Sigmoid colon (tissue), 7 donors: ENCODE data around the gene DHCR7. TPM values are rescaled to one million over a fixed set of nuclear protein-coding genes. Genes with fewer than 3 reads are reported as not detected.

ENCODE experiments used
- DNase-seq: peaks from one replicate; pipeline ENCODE4 v3.0.0-alpha.2; 2019
- H3K27ac ChIP-seq, 4 donors: fragments of 200-600 bp; sonication (generic); one replicate each; pipeline ENCODE4 v1.5.1; 2016 to 2019; ENCODE audit warnings: mild to moderate bottlenecking in 1 of 4
- H3K27me3 ChIP-seq, 3 donors: fragments of 200-600 bp; sonication (generic); one replicate each; pipeline ENCODE4 v1.5.1; 2019; ENCODE audit warnings: mild to moderate bottlenecking in 1 of 3
- H3K36me3 ChIP-seq, 4 donors: fragments of 200-600 bp; sonication (generic); one replicate each; pipeline ENCODE4 v1.5.1; 2016 to 2019
- H3K4me1 ChIP-seq, 4 donors: fragments of 200-600 bp; sonication (generic); one replicate each; pipeline ENCODE4 v1.5.1; 2017 to 2019
- H3K4me3 ChIP-seq, 4 donors: fragments of 200-600 bp; sonication (generic); one replicate each; pipeline ENCODE4 v1.5.1; 2017 to 2019; ENCODE audit warnings: mild to moderate bottlenecking in 2 of 4, moderate library complexity in 1 of 4
- H3K9me3 ChIP-seq, 4 donors: fragments of 200-600 bp in 3 of 4; sonication (generic) in 3 of 4; one replicate each; pipeline versions ENCODE4 v1.5.1 to v1.6.1; 2013 to 2019
- CTCF ChIP-seq, 4 experiments: fragments of 450-650 bp in 3 of 4; fragments of 200-600 bp in 1 of 4; IDR thresholded peaks; one replicate each; pipeline ENCODE4 v1.5.1; 2016 to 2019; ENCODE audit warnings: antibody characterized with exemption in 4 of 4, mild to moderate bottlenecking in 3 of 4, moderate library complexity in 2 of 4
- EP300 ChIP-seq, 4 donors: sonication (generic); formaldehyde crosslinking; IDR thresholded peaks; one replicate each; pipeline ENCODE4 v1.6.1; 2017; ENCODE audit warnings: antibody characterized with exemption in 4 of 4
- POLR2A ChIP-seq, 2 donors: fragments of 450-650 bp; IDR thresholded peaks; one replicate each; pipeline ENCODE4 v1.6.1; 2016; ENCODE audit warnings: antibody characterized with exemption in 2 of 2, mild to moderate bottlenecking in 2 of 2, moderate library complexity in 2 of 2
- POLR2AphosphoS5 ChIP-seq, 4 donors: sonication (generic); formaldehyde crosslinking; IDR thresholded peaks; one replicate each; pipeline ENCODE4 v1.6.1; 2017; ENCODE audit warnings: antibody characterized with exemption in 4 of 4
- WGBS, 2 donors: extraction: QIAGEN DNeasy Blood & Tissue Kit; methylation state at CpG; one replicate each; pipeline ENCODE4 v1.1.7; 2013; 5-methylcytosine and 5-hydroxymethylcytosine counted together
- intact Hi-C: fragments of 100-400 bp; cut with DNase I; formaldehyde crosslinking; loops from one replicate; pipeline ENCODE4 v1.15.1; 2023
- polyA plus RNA-seq, 3 donors: library from polyadenylated mRNA; stranded (reverse); fragments of 200-250 nt; gene quantifications; one replicate each; pipeline ENCODE4 v1.2.3, GENCODE V29; 2013
- total RNA-seq, 4 donors: library from RNA; depleted of rRNA; stranded (reverse); fragments of >200 nt; gene quantifications; one replicate each; pipeline ENCODE4 v1.1.0, GENCODE V29; 2016
- donor health status: healthy with polysubstance abuse.
- donor health status: Bipolar disorder and iron deficiency.
- donor health status: healthy.

The DHCR7 gene
- total and polyA plus RNA-seq, 7 donors: 2.4 to 54.2 (median 6.0) TPM

- Histone ChIP-seq H3K36me3 (peaks cover 0 to 63% (median 32%) of the 10 kb centered on the region in 4 donors), H3K9me3 (no peaks in the 10 kb centered on the region), H3K27ac (no peak overlapping the region), H3K27me3 (no peaks in the 10 kb centered on the region), H3K4me1 (no peaks in the 10 kb centered on the region), H3K4me3 (no peak overlapping the region)
- no peak for TF ChIP-seq POLR2A (IDR thresholded peaks at IDR 0.05)
- TF ChIP-seq CTCF (IDR thresholded peaks at IDR 0.05): no peak
- TF ChIP-seq EP300 (IDR thresholded peaks at IDR 0.05): no peak
- no peak for TF ChIP-seq POLR2AphosphoS5 (IDR thresholded peaks at IDR 0.05)
- WGBS, 2 donors: 79 to 84% methylated on average over 6 of the region's 6 CpGs
- peak; percentile 18 for DNase-seq
- intact Hi-C loops: no loop called here
These were observed 40.6 kb upstream of the DHCR7 start for GRCh38 chr11:71488681-71489270.

DNA sequence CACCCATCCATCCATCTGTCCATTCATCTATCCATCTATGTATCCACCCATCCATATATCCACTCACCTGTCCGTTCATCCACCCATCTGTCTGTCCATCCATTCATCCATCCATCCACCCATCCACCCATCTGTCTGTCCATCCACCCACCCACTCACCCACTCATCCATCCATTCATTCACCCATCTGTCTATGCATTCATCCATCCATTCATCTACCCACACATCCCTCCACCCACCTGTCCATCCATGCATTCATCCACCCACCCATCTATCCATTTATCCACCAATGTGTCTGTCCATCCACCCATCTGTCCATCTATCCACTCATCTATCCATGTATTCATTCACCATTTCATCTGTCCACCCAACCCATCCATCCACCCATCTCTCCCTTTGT lies 38.1 kb upstream of the DHCR7 start:
- intact Hi-C loops: no loop called here
- Histone ChIP-seq H3K36me3 (peaks cover 10 to 63% (median 40%) of the 10 kb centered on the region in 4 donors), H3K27ac (no peak overlapping the region)

GRCh38 chr11:71485466-71485865 lies 37.3 kb upstream of the DHCR7 start:
- intact Hi-C loops: no loop called here
- Histone ChIP-seq H3K36me3 (peaks cover 10 to 63% (median 37%) of the 10 kb centered on the region in 4 donors), H3K4me3 (no peak overlapping the region), H3K4me1 (no peaks in the 10 kb centered on the region), H3K9me3 (no peaks in the 10 kb centered on the region), H3K27me3 (no peaks in the 10 kb centered on the region), H3K27ac (no peak overlapping the region)
- WGBS, 2 donors: 97% methylated on average over 18 of the region's 18 CpGs
- peak; percentile 27 for DNase-seq
- no peak for TF ChIP-seq POLR2AphosphoS5 (IDR thresholded peaks at IDR 0.05)
- no peak for TF ChIP-seq CTCF (IDR thresholded peaks at IDR 0.05)
- no peak for TF ChIP-seq POLR2A (IDR thresholded peaks at IDR 0.05)
- TF ChIP-seq EP300 (IDR thresholded peaks at IDR 0.05): no peak

More for the DNA sequence above, 38.1 kb upstream of the DHCR7 start:
- H3K4me3 ChIP-seq: no peak overlapping the region
- no peak for TF ChIP-seq POLR2AphosphoS5 (IDR thresholded peaks at IDR 0.05)
- TF ChIP-seq EP300 (IDR thresholded peaks at IDR 0.05): no peak
- no peak for TF ChIP-seq CTCF (IDR thresholded peaks at IDR 0.05)
- TF ChIP-seq POLR2A (IDR thresholded peaks at IDR 0.05): no peak
- DNase-seq: peak; percentile 5
- H3K4me1 ChIP-seq: no peaks in the 10 kb centered on the region
- H3K9me3 ChIP-seq: no peaks in the 10 kb centered on the region
- no peaks in the 10 kb centered on the region for H3K27me3 ChIP-seq
- 96 to 98% methylated on average over 1 of the region's 1 CpG for WGBS, 2 donors

GRCh38 chr11:71485063-71485399 lies 36.8 kb upstream of the DHCR7 start:
- DNase-seq: peak; percentile 26
- H3K27ac ChIP-seq: no peak overlapping the region
- H3K27me3 ChIP-seq: no peaks in the 10 kb centered on the region
- no peak for TF ChIP-seq EP300 (IDR thresholded peaks at IDR 0.05)
- TF ChIP-seq CTCF (IDR thresholded peaks at IDR 0.05): no peak
- no peak for TF ChIP-seq POLR2AphosphoS5 (IDR thresholded peaks at IDR 0.05)
- TF ChIP-seq POLR2A (IDR thresholded peaks at IDR 0.05): no peak
- H3K4me3 ChIP-seq: no peak overlapping the region
- WGBS, 2 donors: 92 to 95% methylated on average over 6 of the region's 6 CpGs
- H3K4me1 ChIP-seq: no peaks in the 10 kb centered on the region
- H3K9me3 ChIP-seq: no peaks in the 10 kb centered on the region
- intact Hi-C loops: no loop called here
- peaks cover 10 to 64% (median 38%) of the 10 kb centered on the region in 4 donors for H3K36me3 ChIP-seq
